Activated T-cell treated with anti-CD3 and anti-CD28 coated beads, Interleukin-2, amount 50 U/mL, for 24 hours (primary cell): ENCODE measurements around the gene C16orf89.

Experiments
- DNase-seq: peaks from one replicate; pipeline ENCODE4 v3.0.0-alpha.2; 2020
- H3K27ac Mint-ChIP-seq: 2 replicates; pipeline ENCODE4 v1.8.0; 2020; ENCODE audit warnings: mild to moderate bottlenecking, mixed read lengths
- H3K27me3 Mint-ChIP-seq: 2 replicates; pipeline ENCODE4 v1.8.0; 2020; ENCODE audit warnings: mixed read lengths
- H3K36me3 Mint-ChIP-seq: 2 replicates; pipeline ENCODE4 v1.8.0; 2020; ENCODE audit warnings: low read depth, mixed read lengths
- H3K4me1 Mint-ChIP-seq: 2 replicates; pipeline ENCODE4 v1.8.0; 2020; ENCODE audit warnings: low read depth, mixed read lengths
- H3K4me3 Mint-ChIP-seq: 2 replicates; pipeline ENCODE4 v1.8.0; 2020; ENCODE audit warnings: mild to moderate bottlenecking, moderate library complexity, mixed read lengths
- H3K9me3 Mint-ChIP-seq: 2 replicates; pipeline ENCODE4 v1.8.0; 2020; ENCODE audit warnings: mixed read lengths

The C16orf89 gene

GRCh38 chr16:5001986-5002385 lies 63.8 kb downstream of the C16orf89 start:
- Mint-ChIP-seq H3K4me3 (no peak overlapping the region), H3K27ac (no peak overlapping the region), H3K4me1 (no peaks in the 10 kb centered on the region), H3K27me3 (peaks cover 22% of the 10 kb centered on the region), H3K36me3 (no peaks in the 10 kb centered on the region), H3K9me3 (no peaks in the 10 kb centered on the region)
- no peak for DNase-seq

- Mint-ChIP-seq H3K4me1 (no peaks in the 10 kb centered on the region), H3K27ac (no peak overlapping the region), H3K4me3 (no peak overlapping the region), H3K36me3 (no peaks in the 10 kb centered on the region), H3K9me3 (no peaks in the 10 kb centered on the region), H3K27me3 (peaks cover 25% of the 10 kb centered on the region)
- DNase-seq: no peak
Measured at GRCh38 chr16:5001571-5001970, 64.2 kb downstream of the C16orf89 start.

DNA sequence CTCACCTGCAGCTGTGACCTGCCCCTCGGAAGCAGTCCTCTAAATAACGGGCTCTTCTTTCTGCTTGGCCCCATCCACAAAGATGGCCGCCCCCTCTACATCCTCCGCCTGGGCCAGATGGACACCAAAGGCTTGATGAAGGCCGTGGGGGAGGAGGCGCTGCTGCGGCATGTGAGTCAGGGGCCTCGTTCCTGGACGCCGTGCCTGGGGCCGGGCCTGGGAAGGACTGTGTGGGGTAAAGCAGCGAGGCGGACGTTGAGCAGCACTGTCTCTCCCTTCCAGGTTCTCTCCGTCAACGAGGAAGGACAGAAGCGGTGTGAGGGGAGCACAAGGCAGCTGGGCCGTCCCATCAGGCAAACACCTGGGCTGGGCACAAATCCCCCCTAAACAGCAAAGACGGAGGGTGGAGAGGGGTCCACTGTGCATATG lies 65.2 kb downstream of the C16orf89 start:
- Mint-ChIP-seq H3K36me3 (no peaks in the 10 kb centered on the region), H3K4me3 (no peak overlapping the region), H3K27ac (no peak overlapping the region), H3K9me3 (no peaks in the 10 kb centered on the region), H3K27me3 (peaks cover 32% of the 10 kb centered on the region), H3K4me1 (no peaks in the 10 kb centered on the region)
- no peak for DNase-seq

- peaks cover 43% of the 10 kb centered on the region for H3K27me3 Mint-ChIP-seq
- no peaks in the 10 kb centered on the region for H3K9me3 Mint-ChIP-seq
- H3K4me3 Mint-ChIP-seq: no peak overlapping the region
- DNase-seq: no peak
- no peak overlapping the region for H3K27ac Mint-ChIP-seq
- no peaks in the 10 kb centered on the region for H3K4me1 Mint-ChIP-seq
- H3K36me3 Mint-ChIP-seq: no peaks in the 10 kb centered on the region
Measured at GRCh38 chr16:4994719-4995434, 70.9 kb downstream of the C16orf89 start.
